ENCODE data around the gene TMEM254.

The TMEM254 gene

DNA sequence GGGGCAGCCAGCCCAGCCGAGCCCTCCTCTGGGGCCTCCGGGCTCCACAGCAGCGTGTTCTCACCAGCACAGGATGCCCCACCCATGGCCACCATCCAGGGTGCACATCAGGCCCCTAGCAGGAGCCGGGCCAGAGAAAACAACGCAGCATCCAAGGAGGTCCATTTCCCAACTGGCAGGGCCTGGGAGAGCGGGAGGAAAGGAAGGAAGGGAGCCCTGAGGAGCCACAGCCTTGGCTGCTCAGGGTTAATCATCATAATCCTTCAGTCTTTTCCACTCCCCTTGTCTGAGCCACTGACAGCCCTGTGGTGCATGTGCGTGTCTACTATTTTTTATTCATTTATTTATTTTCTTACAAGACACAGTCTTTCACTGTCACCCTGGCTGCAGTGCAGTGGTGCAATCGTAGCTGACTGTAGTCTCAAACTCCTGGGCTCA, 57.7 kb downstream of the TMEM254 start:
- DNase-seq, result no peak

DNA sequence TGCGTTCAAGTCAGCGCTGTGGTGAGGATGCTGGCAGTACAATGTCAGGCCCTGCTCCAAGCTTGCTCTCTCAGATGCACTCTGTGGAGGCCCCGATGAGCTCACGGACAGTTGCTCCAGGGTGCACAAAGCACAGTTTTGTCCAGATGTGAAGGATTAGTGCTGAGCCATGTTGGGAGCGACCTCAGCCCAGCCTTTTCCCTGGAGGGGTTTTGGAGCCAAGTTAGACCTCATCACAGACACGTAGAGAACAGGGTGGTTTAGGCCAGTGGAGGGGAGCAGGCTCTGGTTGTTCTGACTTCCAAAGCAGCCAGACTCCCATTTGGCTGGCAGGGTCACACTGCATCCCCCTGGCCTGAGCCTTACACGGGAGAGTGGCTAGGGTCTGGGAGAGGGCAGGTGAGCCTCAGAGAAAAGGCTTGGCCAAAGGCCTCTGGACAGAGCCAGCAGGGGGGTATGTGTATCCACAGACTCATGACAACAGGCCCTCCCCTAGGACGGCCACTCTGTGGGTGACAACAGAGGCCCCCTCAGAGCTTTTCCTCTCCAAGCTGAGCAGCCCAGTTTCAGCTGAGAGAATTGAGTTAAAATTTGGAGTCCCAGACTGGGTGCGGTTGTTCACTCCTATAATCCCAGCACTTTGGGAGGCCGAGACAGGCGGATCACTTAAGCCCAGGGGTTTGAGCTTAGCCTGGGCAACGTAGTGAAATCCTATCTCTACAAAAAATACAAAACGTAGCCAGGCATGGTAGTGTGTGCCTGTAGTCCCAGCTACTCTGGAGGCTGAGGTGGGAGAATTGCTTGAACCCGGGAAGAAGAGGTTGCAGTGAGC, 58.8 kb downstream of the TMEM254 start:
- no peak for DNase-seq

DNA sequence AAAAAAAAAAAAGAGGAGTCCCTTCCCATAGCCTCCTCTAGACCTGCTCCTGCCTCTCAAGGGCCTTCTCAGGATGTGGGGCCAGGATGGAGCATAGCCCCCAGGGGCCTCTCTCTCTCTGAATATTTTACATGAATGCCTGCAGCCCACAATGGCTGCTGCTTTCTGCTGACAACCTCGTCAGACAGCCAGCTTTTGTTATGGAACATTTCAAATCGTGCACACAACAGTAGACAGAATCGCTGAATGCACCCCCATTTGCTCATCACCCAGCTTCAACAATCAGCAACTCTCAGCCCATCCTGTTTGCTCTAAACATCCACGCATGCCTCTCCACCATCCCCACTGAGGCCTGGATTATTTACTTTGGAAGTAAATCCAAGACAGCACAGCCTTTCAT, 59.5 kb downstream of the TMEM254 start:
- DNase-seq, result no peak

DNA sequence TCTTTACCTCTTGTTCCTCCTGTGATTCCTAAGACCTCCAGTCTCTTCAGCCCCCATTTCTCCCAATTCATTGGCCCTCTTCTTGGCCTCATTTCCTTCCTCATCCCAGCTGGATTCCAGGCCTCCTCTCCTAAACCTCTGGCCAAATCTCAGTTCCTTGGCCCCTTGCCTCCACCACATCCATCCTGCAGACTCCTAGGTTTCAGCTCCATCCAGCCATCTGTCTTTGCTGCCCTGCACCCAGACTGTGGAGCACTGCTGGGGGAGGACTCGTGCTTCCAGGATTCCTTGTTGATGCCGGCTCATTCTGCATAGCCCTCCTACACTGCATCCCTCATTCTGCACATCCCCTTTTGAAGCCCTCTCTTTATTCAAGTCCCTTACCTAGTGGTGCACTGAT, 60.8 kb downstream of the TMEM254 start:
- DNase-seq, result no peak

DNA sequence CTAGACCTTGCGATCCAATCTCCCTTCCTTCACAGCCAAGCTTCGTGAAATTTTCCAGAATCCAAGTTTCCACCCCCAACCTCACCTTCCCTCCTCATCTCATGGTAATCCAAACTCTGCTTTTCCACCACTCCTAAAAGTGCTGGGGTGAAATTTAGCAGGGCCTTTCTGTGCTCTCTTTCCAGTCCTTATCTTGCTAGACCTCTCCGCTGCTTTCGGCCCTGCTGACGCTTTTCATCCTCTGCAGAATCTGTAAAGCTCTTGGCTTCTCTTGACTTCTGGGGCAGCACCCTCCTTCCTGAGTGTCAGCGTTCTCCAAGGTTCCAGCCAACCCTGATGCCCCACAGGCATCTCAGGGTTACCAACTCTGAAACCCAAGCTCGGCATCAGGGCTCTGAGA, 61.8 kb downstream of the TMEM254 start:
- no peak for DNase-seq

DNA sequence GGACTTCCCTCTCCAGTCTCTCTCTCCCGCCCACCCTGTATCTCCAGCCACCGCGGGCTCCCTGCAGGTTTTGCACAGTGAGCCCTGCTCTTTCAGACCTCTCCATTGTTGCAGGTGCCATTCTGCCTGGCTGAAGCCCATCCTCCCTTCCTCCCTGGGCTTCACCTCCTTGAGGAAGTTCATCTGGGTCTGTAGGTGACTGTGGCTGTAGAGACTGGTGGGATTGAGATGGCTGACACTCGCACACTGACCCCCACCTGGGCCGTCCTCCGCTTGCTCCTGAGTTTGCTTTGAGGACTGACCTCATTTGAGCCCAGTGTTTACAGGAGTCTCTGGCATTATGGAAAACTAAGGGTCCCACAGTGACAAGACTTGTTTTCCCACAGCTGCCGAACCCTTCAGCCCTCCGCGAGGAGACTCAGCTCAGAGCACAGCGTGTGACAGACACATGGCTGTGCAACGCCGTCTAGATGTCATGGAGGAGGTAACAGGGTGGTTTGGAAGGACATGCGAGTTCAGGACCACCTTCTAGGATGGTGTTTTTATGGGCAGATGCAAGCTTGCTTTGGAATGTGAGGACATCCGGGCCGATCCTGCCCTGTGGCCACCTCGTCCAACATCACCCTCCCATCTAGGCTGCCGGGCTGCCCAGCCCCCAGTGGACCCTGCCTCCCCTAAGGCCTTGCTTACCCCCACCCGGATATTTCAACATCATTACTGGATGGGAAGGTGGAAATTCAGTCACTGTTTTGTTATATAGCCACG, 63.4 kb downstream of the TMEM254 start:
- no peak for DNase-seq

All from SHP77 treated with DMSO at 0.1 percent for 48 hours (cell line).